Measurements from ENCODE around the gene MYO1A.
A peak's percentile ranks its signal among the peaks of the same experiment; 100 is the strongest.

MYO1A gene

GRCh38 chr12:57016348-57016747 lies 33.6 kb downstream of the MYO1A start, which contains the start of gene TAC3:
Gene TAC3 (minus strand): TSS chr12:57016529. CDS start chr12:57015797, 732 bp downstream.
- DNase-seq (ENCODE audit: low read depth in 2 of 2), result no peak

GRCh38 chr12:57012600-57013465 lies 37.1 kb downstream of the MYO1A start:
- DNase-seq (ENCODE audit: low read depth in 2 of 2), result no peak

- DNase-seq (ENCODE audit: low read depth in 2 of 2), result no peak
Measured at GRCh38 chr12:57011438-57012424, 38.2 kb downstream of the MYO1A start.

GRCh38 chr12:57010627-57011247 lies 39.2 kb downstream of the MYO1A start:
- DNase-seq (ENCODE audit: low read depth in 2 of 2), result no peak

- no peak for DNase-seq (ENCODE audit: low read depth in 2 of 2)
Measured at GRCh38 chr12:57009949-57010626, 39.8 kb downstream of the MYO1A start.

GRCh38 chr12:57008178-57008577 lies 41.8 kb downstream of the MYO1A start:
- peak; percentile 36 to 40 for DNase-seq (ENCODE audit: low read depth in 2 of 2)

GRCh38 chr12:57006809-57007475 lies 43.0 kb downstream of the MYO1A start:
- DNase-seq (ENCODE audit: low read depth in 2 of 2), result no peak

- peak; percentile 22 to 32 for DNase-seq (ENCODE audit: low read depth in 2 of 2)
Measured at GRCh38 chr12:57005980-57006808, 43.7 kb downstream of the MYO1A start, which contains the start of gene ZBTB39. Gene ZBTB39 (minus strand): TSS chr12:57006546. CDS start chr12:57004917, 1,629 bp downstream.

- DNase-seq (ENCODE audit: low read depth in 2 of 2), result no peak
Measured at GRCh38 chr12:57004651-57005050, 45.3 kb downstream of the MYO1A start.

GRCh38 chr12:57003395-57003794 lies 46.5 kb downstream of the MYO1A start:
- no peak for DNase-seq (ENCODE audit: low read depth in 2 of 2)

- no peak for DNase-seq (ENCODE audit: low read depth in 2 of 2)
Measured at GRCh38 chr12:57001448-57001906, 48.5 kb downstream of the MYO1A start.

- no peak for DNase-seq (ENCODE audit: low read depth in 2 of 2)
Measured at GRCh38 chr12:57000393-57000792, 49.5 kb downstream of the MYO1A start.

GRCh38 chr12:56999456-56999855 lies 50.5 kb downstream of the MYO1A start:
- no peak for DNase-seq (ENCODE audit: low read depth in 2 of 2)

GRCh38 chr12:56998981-56999380 lies 50.9 kb downstream of the MYO1A start:
- DNase-seq (ENCODE audit: low read depth in 2 of 2), result no peak

- DNase-seq (ENCODE audit: low read depth in 2 of 2), result no peak
Measured at GRCh38 chr12:56998316-56998715, 51.6 kb downstream of the MYO1A start.

GRCh38 chr12:56996793-56997545 lies 53.0 kb downstream of the MYO1A start:
- no peak for DNase-seq (ENCODE audit: low read depth in 2 of 2)

GRCh38 chr12:56995930-56996496 lies 53.9 kb downstream of the MYO1A start:
- DNase-seq (ENCODE audit: low read depth in 2 of 2), result no peak

- DNase-seq (ENCODE audit: low read depth in 2 of 2), result no peak
Measured at GRCh38 chr12:56995201-56995929, 54.6 kb downstream of the MYO1A start.

Data from fibroblast of skin of left quadriceps (primary cell).